ENCODE results near the gene CYFIP1. TPM values are rescaled to one million over a fixed set of nuclear protein-coding genes. Genes with fewer than 3 reads are reported as not detected.
"Not testable (repeated sequence)": the region's sequence is repeated elsewhere in the genome, so short reads cannot be mapped to it uniquely, and the experiment has no call there.

Gene CYFIP1
- polyA plus RNA-seq (ENCODE audit: insufficient read length), result 65.6 TPM

GRCh38 chr15:22980189-22981050 is at the start of gene CYFIP1:
Gene CYFIP1, minus strand, starts transcription at chr15:22980368. Its CDS starts 33,083 bp downstream, at chr15:22947285.
- peak; percentile 88 for DNase-seq

DNA sequence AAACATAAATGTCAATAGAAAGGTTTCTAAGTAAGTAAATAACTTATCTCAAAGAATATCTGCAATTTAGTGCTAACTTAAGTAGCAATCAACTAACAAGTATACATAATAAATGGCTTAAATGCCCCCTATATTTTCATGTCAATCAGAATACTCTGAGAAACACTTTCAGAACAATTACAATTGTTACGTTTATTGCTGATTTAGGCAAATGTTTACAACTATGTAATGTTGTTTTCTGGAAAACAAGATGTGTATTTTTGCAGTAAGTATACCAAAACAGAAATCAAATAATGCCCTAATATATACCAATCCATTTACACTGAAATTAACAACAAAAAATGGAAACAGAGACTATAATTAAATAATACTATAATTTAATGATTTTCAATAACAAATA is 46.0 kb upstream of the CYFIP1 start:
- DNase-seq, result no peak

GRCh38 chr15:23022156-23022555 is 42.0 kb upstream of the CYFIP1 start:
- DNase-seq, result no peak

- no peak for DNase-seq
These were observed 34.3 kb upstream of the CYFIP1 start for GRCh38 chr15:23014394-23015000.

- no peak for DNase-seq
These were observed 33.5 kb upstream of the CYFIP1 start for GRCh38 chr15:23013681-23014080.

DNA sequence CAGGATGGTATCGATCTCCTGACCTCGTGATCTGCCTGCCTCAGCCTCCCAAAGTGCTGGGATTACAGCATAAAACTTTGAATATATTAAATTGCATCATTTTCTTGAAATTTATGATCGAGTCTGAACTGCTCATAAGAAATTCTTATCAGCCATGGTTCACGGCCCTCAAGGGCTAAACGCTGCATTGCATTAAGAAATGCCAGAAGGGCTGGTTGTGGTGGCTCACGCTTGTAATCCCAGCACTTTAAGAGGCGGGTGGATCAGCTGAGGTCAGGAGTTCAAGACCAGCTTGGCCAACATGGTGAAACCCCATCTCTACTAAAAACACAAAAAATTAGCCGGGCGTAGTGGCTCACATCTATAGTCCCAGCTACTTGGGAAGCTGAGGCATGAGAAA is 32.4 kb upstream of the CYFIP1 start:
- DNase-seq, result not testable (repeated sequence)

DNA sequence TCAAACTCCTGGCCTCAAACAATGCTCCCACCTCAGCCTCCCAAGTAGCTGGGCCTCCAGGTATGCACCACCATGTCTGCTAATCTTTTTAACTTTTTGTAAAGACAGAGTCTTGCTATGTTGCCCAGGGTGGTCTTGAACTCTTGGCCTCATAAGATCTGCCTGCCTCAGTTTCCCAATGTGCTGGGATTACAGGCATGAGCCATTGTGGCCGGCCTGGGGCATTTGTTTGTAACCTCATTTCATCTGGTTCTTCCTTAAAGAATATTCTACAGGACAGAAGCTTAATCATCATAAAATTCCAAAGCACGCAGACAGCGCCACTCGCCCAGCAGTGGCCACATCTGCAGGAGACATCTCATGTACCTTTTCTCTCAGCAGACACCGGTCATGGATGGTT is 23.6 kb upstream of the CYFIP1 start:
- no peak for DNase-seq

GRCh38 chr15:23002920-23003319 is 22.8 kb upstream of the CYFIP1 start:
- no peak for DNase-seq

GRCh38 chr15:22995795-22996194 is 15.6 kb upstream of the CYFIP1 start:
- no peak for DNase-seq

- DNase-seq, result no peak
These were observed 11.8 kb upstream of the CYFIP1 start for GRCh38 chr15:22992024-22992326.

GRCh38 chr15:22989576-22990477 is 9.7 kb upstream of the CYFIP1 start:
- DNase-seq, result no peak

- DNase-seq, result no peak
These were observed 8.6 kb upstream of the CYFIP1 start for GRCh38 chr15:22988811-22989210.

- DNase-seq, result not testable (repeated sequence)
These were observed 1.8 kb upstream of the CYFIP1 start for GRCh38 chr15:22981931-22982330.

DNA sequence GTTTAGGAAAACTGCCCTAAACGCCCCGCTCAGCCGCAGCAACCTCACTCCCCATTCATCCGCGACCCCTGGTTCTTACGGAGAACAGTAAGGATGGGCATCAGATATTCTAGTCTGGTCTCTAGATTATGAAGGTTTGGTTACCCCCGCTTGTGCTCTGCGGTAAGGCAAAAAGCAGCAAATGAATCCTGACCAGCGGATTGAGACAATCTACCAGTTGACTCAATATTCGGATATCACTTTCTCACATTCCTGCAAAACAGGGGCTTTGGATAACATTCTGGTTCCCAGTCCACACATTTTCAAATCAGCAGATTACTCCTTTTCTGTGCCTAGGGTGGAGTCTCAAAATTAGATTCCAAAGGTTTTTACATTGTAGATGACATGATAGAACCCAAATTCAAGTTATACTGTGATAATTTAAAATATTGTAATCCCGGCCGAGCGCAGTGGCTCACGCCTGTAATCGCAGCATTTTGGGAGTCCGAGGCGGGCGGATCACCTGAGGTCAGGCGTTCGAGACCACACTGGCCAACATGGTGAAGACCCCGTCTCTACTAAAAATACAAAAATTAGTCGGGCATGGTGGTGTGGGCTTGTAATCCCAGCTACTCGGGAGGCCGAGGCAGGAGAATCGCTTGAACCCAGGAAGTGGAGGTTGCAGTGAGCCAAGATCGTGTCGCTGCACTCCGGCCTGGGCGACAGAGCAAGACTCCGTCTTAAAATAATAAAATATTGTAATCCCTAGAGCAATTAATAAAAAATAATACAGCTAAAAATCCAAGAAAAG is 1.1 kb upstream of the CYFIP1 start:
- no peak for DNase-seq

DNA sequence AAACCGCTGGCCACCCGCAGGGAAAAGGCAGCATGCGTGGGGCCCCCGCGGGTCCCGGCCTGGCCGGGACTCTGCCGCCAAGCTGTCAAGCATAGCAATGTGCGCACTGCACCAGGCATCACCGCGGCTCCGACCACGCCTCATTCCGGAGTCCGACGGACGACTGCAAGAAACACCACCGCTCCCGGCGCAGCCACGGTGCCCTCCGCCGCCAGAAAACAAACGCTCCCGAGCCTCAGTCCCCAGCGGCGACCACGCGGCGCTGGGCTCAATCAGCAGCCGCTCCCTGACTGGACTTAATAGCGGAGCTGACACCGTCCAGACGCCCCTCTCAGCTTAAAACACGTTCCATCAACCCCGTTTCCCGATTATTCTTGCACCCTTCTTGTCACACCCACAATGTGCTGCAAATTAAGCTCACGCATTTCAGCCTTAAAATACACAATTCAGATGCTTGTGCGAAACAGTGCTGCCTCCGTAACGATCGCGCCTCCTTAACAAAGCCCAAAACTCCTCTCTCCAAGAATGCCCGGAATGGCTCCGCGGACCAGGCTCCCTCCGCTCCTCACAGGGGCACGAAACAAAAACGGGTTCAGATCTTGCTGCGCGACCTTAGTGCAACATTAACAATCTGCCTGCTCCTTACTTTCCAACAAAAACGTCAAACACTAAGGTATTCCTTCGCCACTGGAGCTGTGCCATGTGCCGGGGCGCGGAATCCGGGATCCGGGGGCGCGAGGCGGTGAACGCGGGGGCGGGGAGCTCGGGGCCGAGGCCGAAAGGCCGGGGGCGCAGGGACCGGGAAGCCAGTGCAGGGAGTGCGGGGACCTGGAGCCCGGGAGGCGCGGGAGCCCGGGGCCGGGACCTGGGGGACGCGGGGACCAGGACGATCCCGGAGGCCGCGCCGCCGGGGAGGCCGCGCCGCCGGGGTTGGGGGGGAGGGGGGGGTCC is 655 bp downstream of the CYFIP1 start:
- DNase-seq, result peak; percentile 48

DNA sequence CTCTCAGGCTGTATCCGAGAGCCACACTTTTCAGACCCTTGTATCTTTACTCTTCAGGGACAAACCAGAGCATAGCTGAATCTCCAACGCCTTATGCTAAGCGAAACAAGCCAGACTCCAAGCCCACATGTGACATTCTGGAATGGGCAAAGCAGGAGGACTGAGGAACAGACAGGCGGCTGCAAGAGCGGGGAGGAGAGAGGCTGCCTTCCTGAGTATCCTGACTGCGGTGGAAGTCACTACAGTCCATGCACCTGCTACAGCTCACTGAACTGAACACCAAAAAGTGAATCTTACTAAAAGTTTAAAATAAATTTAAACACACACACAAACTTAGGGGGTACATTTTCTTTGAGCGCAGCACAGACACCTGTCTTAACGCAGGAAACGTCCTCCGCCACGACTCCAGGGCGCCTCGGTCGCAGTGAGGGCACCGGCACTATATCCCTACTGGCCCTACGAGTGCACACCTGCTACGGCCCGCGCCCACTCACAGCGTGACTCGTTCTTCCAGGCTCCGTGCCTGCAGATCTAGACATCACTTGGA is 1.4 kb downstream of the CYFIP1 start:
- no peak for DNase-seq

- no peak for DNase-seq
These were observed 5.4 kb downstream of the CYFIP1 start for GRCh38 chr15:22974745-22975144.

- DNase-seq, result no peak
These were observed 6.2 kb downstream of the CYFIP1 start for GRCh38 chr15:22973987-22974386.

- DNase-seq, result no peak
These were observed 6.9 kb downstream of the CYFIP1 start for GRCh38 chr15:22973286-22973685.

DNA sequence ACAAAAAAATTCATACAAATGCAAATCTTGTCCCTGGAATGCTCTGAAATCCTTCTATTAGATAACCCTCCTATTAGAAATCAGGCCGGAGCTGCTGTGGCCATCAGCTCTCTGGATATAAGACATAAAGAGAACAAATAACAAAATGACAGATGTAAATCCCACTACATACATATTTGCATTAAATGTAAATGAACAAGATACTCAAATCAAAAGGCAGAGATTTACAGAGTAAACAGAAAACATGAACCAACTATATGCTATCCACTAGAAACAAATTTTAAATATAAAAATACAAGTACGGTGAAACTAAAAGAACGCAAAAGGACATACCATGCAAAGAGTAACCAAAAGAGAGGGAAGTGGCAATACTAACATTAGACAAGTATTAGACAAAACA is 10.7 kb downstream of the CYFIP1 start:
- no peak for DNase-seq

- no peak for DNase-seq
These were observed 11.8 kb downstream of the CYFIP1 start for GRCh38 chr15:22968366-22968765.

All from hindlimb muscle (tissue), 1 donor.